Measurements from ENCODE around the gene COLEC11. TPM values are rescaled to one million over a fixed set of nuclear protein-coding genes. Genes with fewer than 3 reads are reported as not detected.
A peak's percentile ranks its signal among the peaks of the same experiment; 100 is the strongest.

Gene COLEC11
- total and polyA plus RNA-seq, 2 experiments from 2014 or later = 1.3 to 1.5 TPM

- no peaks in the 10 kb centered on the region for H3K9me3 Mint-ChIP-seq
- H3K4me3 Mint-ChIP-seq = no peak overlapping the region
- TF ChIP-seq NANOG (IDR thresholded peaks at IDR 0.05; ENCODE audit: borderline replicate concordance) = no peak
- TF ChIP-seq EZH2phosphoT487 (IDR thresholded peaks at IDR 0.05; ENCODE audit: unreplicated experiment) = no peak
- TF ChIP-seq CTCF (conservative IDR thresholded peaks at IDR 0.05; ENCODE audit: low read depth in 2 of 2) = no peak
- no peak for TF ChIP-seq ZNF331 (CRISPR knock-in tag; IDR thresholded peaks at IDR 0.05; ENCODE audit: low read depth)
- no peak for TF ChIP-seq REST (IDR thresholded peaks at IDR 0.05; ENCODE audit: unreplicated experiment)
- H3K4me1 Mint-ChIP-seq = peaks cover 16% of the 10 kb centered on the region
- Histone ChIP-seq H3K27ac (ENCODE audit: low read depth) (no peak overlapping the region), H3F3A (replicated peaks; ENCODE audit: low read depth) (peaks cover 5% of the 10 kb centered on the region), H3K9me2 (ENCODE audit: insufficient read depth) (no peaks in the 10 kb centered on the region), H2AFZ (no peak overlapping the region), H3K4me1 (ENCODE audit: insufficient read depth) (peaks cover 13% of the 10 kb centered on the region), H3K36me3 (ENCODE audit: insufficient read depth) (peaks cover 14% of the 10 kb centered on the region), H4K20me1 (replicated peaks; ENCODE audit: insufficient read depth) (peaks cover 16% of the 10 kb centered on the region), H3K4me3 (no peak overlapping the region), H3K4me2 (no peak overlapping the region), H3K79me2 (replicated peaks; ENCODE audit: insufficient read depth) (peaks cover 25% of the 10 kb centered on the region), H3K27me3 (ENCODE audit: insufficient read depth) (no peaks in the 10 kb centered on the region)
- peaks cover 10% of the 10 kb centered on the region for H3K27me3 Mint-ChIP-seq (ENCODE audit: insufficient read depth, low read depth, poor library complexity)
- H3K36me3 Mint-ChIP-seq (ENCODE audit: low read depth) = peaks cover 23% of the 10 kb centered on the region
- ATAC-seq (no peak), DNase-seq (ENCODE audit: low spot score) (no peak)
- no peak overlapping the region for H3K27ac Mint-ChIP-seq
These were observed 22.3 kb upstream of the COLEC11 start for GRCh38 chr2:3572620-3573019.

- Mint-ChIP-seq H3K4me1 (peaks cover 28% of the 10 kb centered on the region), H3K27ac (no peak overlapping the region), H3K9me3 (no peaks in the 10 kb centered on the region), H3K4me3 (peak overlapping the region; percentile 99), H3K27me3 (ENCODE audit: insufficient read depth, low read depth, poor library complexity) (peaks cover 13% of the 10 kb centered on the region), H3K36me3 (ENCODE audit: low read depth) (peaks cover 38% of the 10 kb centered on the region)
- H3K27me3 ChIP-seq (ENCODE audit: insufficient read depth) = no peaks in the 10 kb centered on the region
- no peak for DNase-seq (ENCODE audit: low spot score)
- peak overlapping the region; percentile 99 for H3K4me3 ChIP-seq
- ATAC-seq = no peak
- peaks cover 17% of the 10 kb centered on the region for H3F3A ChIP-seq (replicated peaks; ENCODE audit: low read depth)
- H3K4me2 ChIP-seq = 0 out of 2 replicates have a peak overlapping the region, but pooled peaks have one; percentile 64
- no peak overlapping the region for H3K27ac ChIP-seq (ENCODE audit: low read depth)
- H4K20me1 ChIP-seq (replicated peaks; ENCODE audit: insufficient read depth) = peaks cover 30% of the 10 kb centered on the region
- no peaks in the 10 kb centered on the region for H3K9me2 ChIP-seq (ENCODE audit: insufficient read depth)
- peaks cover 15% of the 10 kb centered on the region for H3K4me1 ChIP-seq (ENCODE audit: insufficient read depth)
- H2AFZ ChIP-seq = 0 out of 2 replicates have a peak overlapping the region, but pooled peaks have one; percentile 92
- H3K36me3 ChIP-seq (ENCODE audit: insufficient read depth) = peaks cover 29% of the 10 kb centered on the region
- H3K79me2 ChIP-seq (replicated peaks; ENCODE audit: insufficient read depth) = peaks cover 40% of the 10 kb centered on the region
- TF ChIP-seq CREB1 (CRISPR knock-in tag; IDR thresholded peaks at IDR 0.05; ENCODE audit: low read depth) = no peak
- TF ChIP-seq ZNF331 (CRISPR knock-in tag; IDR thresholded peaks at IDR 0.05; ENCODE audit: low read depth) = no peak
- TF ChIP-seq STAT1 (IDR thresholded peaks at IDR 0.05; ENCODE audit: unreplicated experiment) = no peak
- TF ChIP-seq CTCF (conservative IDR thresholded peaks at IDR 0.05; ENCODE audit: low read depth in 2 of 2) = no peak
- TF ChIP-seq EZH2 (IDR thresholded peaks at IDR 0.05; ENCODE audit: low read depth, unreplicated experiment) = no peak
- no peak for TF ChIP-seq ETS1 (IDR thresholded peaks at IDR 0.05)
- TF ChIP-seq JUNB (IDR thresholded peaks at IDR 0.05; ENCODE audit: unreplicated experiment) = no peak
- no peak for TF ChIP-seq REST (IDR thresholded peaks at IDR 0.05; ENCODE audit: unreplicated experiment)
- no peak for TF ChIP-seq EZH2phosphoT487 (IDR thresholded peaks at IDR 0.05; ENCODE audit: unreplicated experiment)
- TF ChIP-seq ZNF114 (CRISPR knock-in tag; IDR thresholded peaks at IDR 0.05) = no peak
- no peak for TF ChIP-seq POLR2AphosphoS5 (IDR thresholded peaks at IDR 0.05; ENCODE audit: low read depth)
- TF ChIP-seq NANOG (IDR thresholded peaks at IDR 0.05; ENCODE audit: borderline replicate concordance) = no peak
These were observed 20.8 kb upstream of the COLEC11 start for GRCh38 chr2:3574155-3574554.

Data from GM23338 (cell line).